Measurements from ENCODE around the gene RGS9. TPM values are rescaled to one million over a fixed set of nuclear protein-coding genes. Genes with fewer than 3 reads are reported as not detected.

RGS9 gene
- total and polyA plus RNA-seq, 8 donors = 4.0 to 17.2 (median 11.4) TPM

DNA sequence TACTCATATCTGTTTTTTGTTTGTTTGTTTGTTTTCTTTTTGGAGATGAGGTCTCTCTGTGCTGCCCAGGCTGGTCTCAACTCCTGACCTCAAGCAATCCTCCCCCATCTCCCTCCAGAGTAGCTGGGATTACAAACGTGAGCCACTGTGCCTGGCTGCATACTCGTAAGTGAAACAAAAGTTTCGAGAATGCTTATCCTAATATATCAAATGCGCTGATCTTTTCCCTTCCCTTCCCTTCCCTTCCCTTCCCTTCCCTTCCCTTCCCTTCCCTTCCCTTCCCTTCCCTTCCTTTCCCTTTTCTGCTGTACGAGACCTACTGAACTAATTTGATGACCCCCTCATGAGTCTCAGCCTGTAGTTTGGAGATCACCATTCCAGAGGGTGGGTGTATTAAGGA, 122.1 kb downstream of the RGS9 start:
- TF ChIP-seq, protein P1, sequence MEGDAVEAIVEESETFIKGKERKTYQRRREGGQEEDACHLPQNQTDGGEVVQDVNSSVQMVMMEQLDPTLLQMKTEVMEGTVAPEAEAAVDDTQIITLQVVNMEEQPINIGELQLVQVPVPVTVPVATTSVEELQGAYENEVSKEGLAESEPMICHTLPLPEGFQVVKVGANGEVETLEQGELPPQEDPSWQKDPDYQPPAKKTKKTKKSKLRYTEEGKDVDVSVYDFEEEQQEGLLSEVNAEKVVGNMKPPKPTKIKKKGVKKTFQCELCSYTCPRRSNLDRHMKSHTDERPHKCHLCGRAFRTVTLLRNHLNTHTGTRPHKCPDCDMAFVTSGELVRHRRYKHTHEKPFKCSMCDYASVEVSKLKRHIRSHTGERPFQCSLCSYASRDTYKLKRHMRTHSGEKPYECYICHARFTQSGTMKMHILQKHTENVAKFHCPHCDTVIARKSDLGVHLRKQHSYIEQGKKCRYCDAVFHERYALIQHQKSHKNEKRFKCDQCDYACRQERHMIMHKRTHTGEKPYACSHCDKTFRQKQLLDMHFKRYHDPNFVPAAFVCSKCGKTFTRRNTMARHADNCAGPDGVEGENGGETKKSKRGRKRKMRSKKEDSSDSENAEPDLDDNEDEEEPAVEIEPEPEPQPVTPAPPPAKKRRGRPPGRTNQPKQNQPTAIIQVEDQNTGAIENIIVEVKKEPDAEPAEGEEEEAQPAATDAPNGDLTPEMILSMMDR (IDR thresholded peaks at IDR 0.05) = no peak
- no peak for DNase-seq
- intact Hi-C loops (cut with DNase I) = no loop called here
- Histone ChIP-seq H3K27ac (no peak overlapping the region), H3K27me3 (no peaks in the 10 kb centered on the region), H3K9me3 (no peaks in the 10 kb centered on the region), H3K4me1 (no peaks in the 10 kb centered on the region), H3K36me3 (no peaks in the 10 kb centered on the region), H3K4me3 (no peak overlapping the region)
- ATAC-seq = no peak

DNA sequence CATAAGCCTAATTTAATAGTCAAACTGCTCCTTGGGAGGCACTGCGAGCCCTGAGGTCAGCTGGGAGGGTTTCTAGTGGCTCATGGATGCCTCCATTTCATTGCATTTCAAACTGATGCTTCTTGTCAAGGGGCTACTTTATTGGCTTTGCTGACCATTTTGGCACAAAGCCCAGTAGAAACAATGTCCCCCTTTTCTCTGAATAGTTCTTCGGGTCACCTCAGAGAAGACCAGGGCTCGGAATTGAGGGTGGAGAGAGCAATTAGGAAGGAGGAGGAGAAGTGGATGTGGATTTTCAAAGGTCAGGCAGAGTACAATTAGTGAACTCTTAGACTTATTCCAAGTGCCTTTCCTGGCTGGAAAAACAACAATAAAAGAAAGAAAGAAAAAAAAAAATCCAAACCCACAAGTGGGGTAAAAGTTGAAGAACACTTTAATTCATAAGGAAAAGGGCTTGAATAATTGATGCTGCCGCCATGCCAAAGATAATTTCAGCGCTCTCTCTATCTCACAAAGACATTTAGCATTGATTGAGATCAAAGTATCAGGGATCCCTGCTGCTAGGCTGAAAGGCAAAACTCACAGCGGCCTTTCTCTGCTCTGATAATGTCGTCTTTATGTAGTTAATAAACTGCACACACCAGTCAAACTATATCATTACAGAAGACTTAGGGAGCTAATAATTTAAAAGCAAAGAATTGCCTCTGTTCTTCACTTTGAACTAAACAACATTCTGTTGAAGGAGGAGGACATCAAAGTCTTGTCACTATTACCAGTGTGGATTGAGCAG, 122.7 kb downstream of the RGS9 start:
- no peaks in the 10 kb centered on the region for H3K4me1 ChIP-seq
- H3K9me3 ChIP-seq = no peaks in the 10 kb centered on the region
- TF ChIP-seq, protein P1 (IDR thresholded peaks at IDR 0.05) = no peak
- ATAC-seq = no peak
- H3K4me3 ChIP-seq = no peak overlapping the region
- DNase-seq = no peak
- H3K27ac ChIP-seq = no peak overlapping the region
- no peaks in the 10 kb centered on the region for H3K36me3 ChIP-seq
- intact Hi-C loops (cut with DNase I) = no loop called here
- no peaks in the 10 kb centered on the region for H3K27me3 ChIP-seq

DNA sequence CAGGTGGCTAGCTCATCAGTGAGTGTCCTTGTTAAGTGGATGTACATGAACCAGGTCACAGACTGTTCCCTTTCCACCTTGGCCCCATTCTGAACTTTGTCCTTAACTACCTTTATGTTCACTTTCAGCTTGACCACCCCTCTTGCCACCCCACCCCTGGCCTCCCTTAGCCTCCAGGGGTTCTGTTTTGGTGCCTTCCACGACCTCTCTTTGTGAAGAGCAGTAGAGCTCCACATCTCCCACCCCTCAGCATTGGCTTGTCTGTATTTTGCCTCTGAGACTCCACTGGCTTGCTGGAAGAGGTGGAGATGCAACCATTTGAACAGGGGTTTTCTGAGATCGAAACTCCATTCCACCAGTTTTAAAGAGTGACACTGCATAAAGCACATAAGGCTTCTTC, 123.5 kb downstream of the RGS9 start:
- no peak for ATAC-seq
- Histone ChIP-seq H3K9me3 (no peaks in the 10 kb centered on the region), H3K27ac (no peak overlapping the region), H3K4me3 (no peak overlapping the region), H3K27me3 (no peaks in the 10 kb centered on the region), H3K4me1 (no peaks in the 10 kb centered on the region), H3K36me3 (no peaks in the 10 kb centered on the region)
- TF ChIP-seq, protein P1 (IDR thresholded peaks at IDR 0.05) = no peak
- DNase-seq = no peak
- intact Hi-C loops (cut with DNase I) = no loop called here

DNA sequence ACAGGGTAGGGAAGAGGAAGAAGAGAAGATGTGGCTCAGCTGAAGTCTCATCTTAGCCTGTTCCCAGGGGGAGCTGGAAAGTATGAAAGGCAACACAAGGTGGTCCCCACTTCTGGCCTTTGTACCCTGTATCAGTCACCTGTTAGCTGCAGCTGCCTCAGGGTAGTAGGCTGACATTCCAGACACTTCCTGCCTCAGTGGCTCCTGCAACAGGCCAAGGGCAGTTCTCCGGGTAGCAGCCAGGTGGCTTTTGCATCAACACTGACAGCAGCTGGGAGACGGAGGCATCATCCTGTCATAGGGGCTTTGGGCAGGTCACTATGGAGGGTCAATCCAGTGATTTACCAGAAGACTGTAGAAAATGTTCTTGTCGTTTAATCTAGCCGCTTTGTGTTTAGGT, 124.0 kb downstream of the RGS9 start:
- no peak for ATAC-seq
- Histone ChIP-seq H3K36me3 (no peaks in the 10 kb centered on the region), H3K27ac (no peak overlapping the region), H3K4me3 (no peak overlapping the region), H3K9me3 (no peaks in the 10 kb centered on the region), H3K4me1 (no peaks in the 10 kb centered on the region), H3K27me3 (no peaks in the 10 kb centered on the region)
- intact Hi-C loops (cut with DNase I) = no loop called here
- TF ChIP-seq, protein P1 (IDR thresholded peaks at IDR 0.05) = no peak
- no peak for DNase-seq

DNA sequence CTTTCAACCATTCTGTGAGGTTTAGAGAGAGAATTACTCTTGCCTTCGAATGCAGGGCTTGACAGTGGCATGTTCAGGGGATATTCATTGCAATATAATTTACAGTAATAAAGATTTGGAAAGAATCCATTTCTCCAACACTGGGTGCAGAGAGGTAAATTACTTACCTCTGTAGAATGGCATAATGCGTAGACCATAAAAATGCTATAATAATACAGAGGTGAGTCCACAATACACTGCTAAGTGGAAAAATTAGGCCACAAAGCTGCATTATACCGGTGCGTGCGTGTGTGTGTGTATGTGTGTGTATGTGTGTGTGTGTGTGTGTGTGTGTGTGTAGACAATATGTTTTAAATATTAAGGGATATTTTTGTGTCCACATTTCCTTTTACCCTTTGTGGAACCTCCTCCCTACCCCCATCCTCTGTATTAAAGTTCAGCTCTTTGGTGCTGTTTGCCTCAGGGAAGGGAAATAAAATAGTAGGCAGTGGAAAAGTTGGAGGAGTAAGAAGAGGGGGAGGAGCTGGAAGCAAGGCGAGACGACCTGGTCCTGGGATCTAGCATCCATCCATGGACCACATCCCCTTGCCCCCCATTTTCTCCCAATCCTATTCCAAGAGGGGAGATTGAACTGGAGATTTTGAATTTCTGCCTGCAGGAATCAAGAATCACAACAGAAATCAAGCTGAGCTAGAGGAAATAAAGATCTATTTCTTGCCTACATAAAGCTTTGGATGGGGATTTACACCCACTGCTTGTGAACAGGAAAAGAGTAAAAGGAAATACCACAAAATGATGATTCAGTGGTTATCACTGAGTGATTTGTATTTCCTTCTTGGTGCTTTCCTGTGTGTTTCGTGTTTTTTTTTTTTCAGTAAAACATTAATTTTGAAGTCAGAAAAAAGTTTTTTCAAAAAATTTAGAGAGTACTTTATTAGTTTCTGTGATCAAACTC, 124.8 kb downstream of the RGS9 start:
- Histone ChIP-seq H3K27ac (no peak overlapping the region), H3K36me3 (no peaks in the 10 kb centered on the region), H3K9me3 (no peaks in the 10 kb centered on the region), H3K27me3 (no peaks in the 10 kb centered on the region), H3K4me3 (no peak overlapping the region), H3K4me1 (no peaks in the 10 kb centered on the region)
- ATAC-seq = no peak
- intact Hi-C loops (cut with DNase I) = no loop called here
- TF ChIP-seq, protein P1 (IDR thresholded peaks at IDR 0.05) = no peak
- no peak for DNase-seq

Measured in left lung (tissue), 10 donors.